Endothelial cell of umbilical vein (primary cell): ENCODE results near the gene CDC25C. TPM values are rescaled to one million over a fixed set of nuclear protein-coding genes. Genes with fewer than 3 reads are reported as not detected.
A peak's percentile ranks its signal among the peaks of the same experiment; 100 is the strongest.

ENCODE experiments used
- Bru-seq: library from RNA; stranded (reverse); fragments of 400-500 nt; gene quantifications from one replicate; lab custom pipeline; 2021; lab: Mats Ljungman, UMichigan
- BruChase-seq, 2 experiments: library from RNA; stranded (reverse); fragments of 400-500 nt; gene quantifications; one replicate each; lab custom pipeline; 2021; lab: Mats Ljungman, UMichigan
- BruUV-seq: library from RNA; stranded (reverse); fragments of 400-500 nt; replicated peaks from 2 replicates; lab custom pipeline; 2021; lab: Mats Ljungman, UMichigan
- CTCF ChIA-PET: fragments of 300-600, 350-600 bp; sonication (Branson Sonifier 250); formaldehyde crosslinking; loops from one replicate; lab custom pipeline; 2021; ENCODE audit warnings: antibody characterized with exemption, inconsistent platforms; lab: Charles Lee
- POLR2A ChIA-PET: fragments of 300-600, 350-600 bp; sonication (Branson Sonifier 250); formaldehyde crosslinking; loops from one replicate; lab custom pipeline; 2021; ENCODE audit warnings: antibody characterized with exemption, inconsistent platforms; lab: Charles Lee
- DNase-seq: peaks from one replicate; pipeline ENCODE4 v3.0.0-alpha.2; 2011; ENCODE audit warnings: low read depth, low spot score
- FAIRE-seq: peaks from 2 replicates; lab custom pipeline; 2011; peaks lifted over from hg19 to GRCh38; lab: Jason Lieb, UNC
- H2AFZ ChIP-seq: 2 replicates; pipeline ENCODE4 v1.6.0; 2012; ENCODE audit warnings: low read depth, low read length, control low read depth, inconsistent platforms
- H3K27ac ChIP-seq: 2 replicates; pipeline ENCODE4 v1.5.1; 2011; ENCODE audit warnings: low read depth, mild to moderate bottlenecking, control low read depth, low read length, moderate library complexity; ENCODE audit not compliant: insufficient read depth
- H3K27me3 ChIP-seq, 2 experiments: 2 replicates each; pipeline versions ENCODE4 v1.6.0 to v1.6.1; 2011; ENCODE audit warnings: low read length in 2 of 2, mixed read lengths in 1 of 2; ENCODE audit not compliant: control insufficient read depth in 2 of 2, insufficient read depth in 2 of 2
- H3K36me3 ChIP-seq, 2 experiments: 2 replicates in 1 of 2; 3 replicates in 1 of 2; pipeline ENCODE4 v1.5.1; 2011; ENCODE audit warnings: low read length in 2 of 2, mild to moderate bottlenecking in 1 of 2, moderate library complexity in 1 of 2; ENCODE audit not compliant: control insufficient read depth in 2 of 2, insufficient read depth in 2 of 2; ENCODE audit errors: extremely low read depth in 1 of 2
- H3K4me1 ChIP-seq: 3 replicates; pipeline ENCODE4 v1.5.1; 2011; ENCODE audit warnings: mild to moderate bottlenecking, low read length; ENCODE audit not compliant: control insufficient read depth, insufficient read depth; ENCODE audit errors: extremely low read depth
- H3K4me2 ChIP-seq: 2 replicates; pipeline ENCODE4 v1.6.1; 2011; ENCODE audit warnings: low read length, control low read depth, mixed read lengths; ENCODE audit not compliant: insufficient read depth
- H3K4me3 ChIP-seq, 3 experiments: fragments of 200-600 bp in 1 of 3; sonication (generic), shearing (Covaris generic) in 1 of 3; replicated peaks in 1 of 3; 2 replicates each; pipeline ENCODE4 v1.5.1; 2011 to 2016; ENCODE audit warnings: control low read depth in 3 of 3, low read length in 3 of 3, mild to moderate bottlenecking in 2 of 3, inconsistent platforms in 1 of 3, low read depth in 1 of 3, moderate library complexity in 1 of 3; ENCODE audit not compliant: insufficient read depth in 1 of 3
- H3K79me2 ChIP-seq: 2 replicates; pipeline ENCODE4 v1.6.0; 2012; ENCODE audit warnings: low read length, inconsistent platforms; ENCODE audit not compliant: control insufficient read depth, insufficient read depth
- H3K9ac ChIP-seq: replicated peaks from 2 replicates; pipeline ENCODE3; 2011; ENCODE audit warnings: low read length, control low read depth; ENCODE audit not compliant: insufficient read depth; ENCODE audit errors: extremely low read depth
- H3K9me1 ChIP-seq: replicated peaks from 3 replicates; pipeline ENCODE4 v1.6.0; 2011; ENCODE audit warnings: mild to moderate bottlenecking, low read length; ENCODE audit not compliant: control insufficient read depth, insufficient read depth; ENCODE audit errors: extremely low read depth
- H3K9me3 ChIP-seq: replicated peaks from 2 replicates; pipeline ENCODE4 v1.5.1; 2012; ENCODE audit warnings: low read length, inconsistent platforms; ENCODE audit not compliant: control insufficient read depth, insufficient read depth
- H4K20me1 ChIP-seq: replicated peaks from 2 replicates; pipeline ENCODE3; 2011; ENCODE audit warnings: mild to moderate bottlenecking, low read length; ENCODE audit not compliant: control insufficient read depth, insufficient read depth; ENCODE audit errors: extremely low read depth
- EZH2 ChIP-seq: IDR thresholded peaks from 2 replicates; pipeline ENCODE4 v1.6.1; 2012; ENCODE audit warnings: borderline replicate concordance, low read depth, mild to moderate bottlenecking, moderate library complexity, low read length, inconsistent platforms; ENCODE audit not compliant: severe bottlenecking
- FOS ChIP-seq: IDR thresholded peaks from 2 replicates; pipeline ENCODE4 v1.6.1; 2011; ENCODE audit warnings: mild to moderate bottlenecking, low read length, moderate library complexity, borderline replicate concordance; ENCODE audit not compliant: insufficient read depth
- GATA2 ChIP-seq: IDR thresholded peaks from 2 replicates; pipeline ENCODE4 v1.7.0; 2011; ENCODE audit warnings: low read depth, mild to moderate bottlenecking, moderate library complexity, mixed read lengths, low read length; ENCODE audit not compliant: insufficient read length, insufficient read depth
- JUN ChIP-seq: IDR thresholded peaks from 2 replicates; pipeline ENCODE4 v1.6.1; 2011; ENCODE audit warnings: borderline replicate concordance, low read depth; ENCODE audit not compliant: insufficient read length, insufficient read depth
- MYC ChIP-seq: IDR thresholded peaks from one replicate; pipeline ENCODE4 v1.6.1; 2011; ENCODE audit warnings: mild to moderate bottlenecking, low read depth, low read length
- POLR2A ChIP-seq: IDR thresholded peaks from 2 replicates; pipeline ENCODE4 v1.6.1; 2012; ENCODE audit warnings: low read depth, mild to moderate bottlenecking, control low read depth, low read length
- POLR2AphosphoS5 ChIP-seq: IDR thresholded peaks from 2 replicates; pipeline ENCODE4 v1.6.1; 2012; ENCODE audit warnings: low read depth, mild to moderate bottlenecking, control low read depth, low read length, moderate library complexity; ENCODE audit not compliant: insufficient read depth
- dilution Hi-C: fragments of 300-500 bp; cut with MboI; formaldehyde crosslinking; loops from one replicate; pipeline ENCODE4 v1.15.0; 2019; ENCODE audit warnings: low sequenced_read_pairs; ENCODE audit not compliant: extremely low pct_ligation_motif_present
- intact Hi-C: fragments of 100-400 bp; cut with micrococcal nuclease; formaldehyde crosslinking; loops from one replicate; pipeline ENCODE4 v1.10.0; 2022
- long read RNA-seq: library from polyadenylated mRNA; stranded (forward); transcript quantifications from one replicate; pipeline ENCODE4 v2.0.0, GENCODE V29; 2021
- polyA minus RNA-seq, 3 experiments: library from RNA; depleted of rRNA, polyadenylated mRNA; stranded (reverse); fragments of >200 nt; gene quantifications; 1 replicate in 1 of 3; 2 replicates in 2 of 3; pipeline ENCODE4 v1.2.3, GENCODE V29; 2011
- polyA plus RNA-seq, 4 experiments: library from polyadenylated mRNA; depleted of rRNA in 3 of 4; stranded (reverse) in 3 of 4; unstranded in 1 of 4; fragments of >200 nt; gene quantifications; 2 replicates each; pipeline versions ENCODE4 v1.2.1 to v1.2.3, GENCODE V29; 2011 to 2012; ENCODE audit warnings: missing spikeins in 1 of 4
- total RNA-seq: library from RNA; stranded (reverse); gene quantifications from 2 replicates; pipeline ENCODE4 v1.2.3, GENCODE V29; 2021
- TF ChIP-seq, protein P1 (sequence below), 2 donors: IDR thresholded peaks; 1 replicate in 1 of 2; 2 replicates in 1 of 2; pipeline ENCODE4 v1.5.1; 2011; ENCODE audit warnings: low read length in 2 of 2, mild to moderate bottlenecking in 2 of 2, moderate library complexity in 2 of 2, control low read depth in 1 of 2, inconsistent platforms in 1 of 2, low read depth in 1 of 2; ENCODE audit not compliant: insufficient read depth in 1 of 2; ENCODE audit errors: extremely low read depth in 1 of 2
- TF ChIP-seq, protein P2 (sequence below): IDR thresholded peaks from 2 replicates; pipeline ENCODE4 v1.6.1; 2011; ENCODE audit not compliant: insufficient read depth, insufficient read length

CDC25C gene
- total RNA-seq (13.3 and 13.6 TPM in 2 replicates), polyA plus RNA-seq (5.5 and 8.1 TPM in 2 replicates), polyA minus RNA-seq (9.1 and 9.4 TPM in 2 replicates), Bru-seq, nascent RNA (percentile 52 among the genes with signal in this experiment), BruChase-seq, experiment 1, labeled RNA remaining after a 6-hour chase (percentile 53 among the genes with signal in this experiment), BruChase-seq, experiment 2, labeled RNA remaining after a 2-hour chase (percentile 49 among the genes with signal in this experiment)
- 10.0 and 11.7 TPM in 2 replicates for polyA plus RNA-seq (2011; cell fraction: cytosol; rRNA removed)
- polyA plus RNA-seq (2011; cell fraction: nucleus; rRNA removed): 12.0 and 14.4 TPM in 2 replicates
- polyA plus RNA-seq (2012): 3.0 and 8.6 TPM in 2 replicates
- 4.9 TPM for polyA minus RNA-seq (2011; cell fraction: cytosol; rRNA and poly(A)+ RNA removed)
- polyA minus RNA-seq (2011; cell fraction: nucleus; rRNA and poly(A)+ RNA removed): 5.6 and 11.3 TPM in 2 replicates
- long read RNA-seq, transcript CDC25C-201 (14 exons, 2,128 nt): major isoform, 16 of 68 reads
- long read RNA-seq, partial matches to known transcripts: 4 of 68 reads
- long read RNA-seq, other reads (novel, unspliced or antisense): 41 of 68 reads

DNA sequence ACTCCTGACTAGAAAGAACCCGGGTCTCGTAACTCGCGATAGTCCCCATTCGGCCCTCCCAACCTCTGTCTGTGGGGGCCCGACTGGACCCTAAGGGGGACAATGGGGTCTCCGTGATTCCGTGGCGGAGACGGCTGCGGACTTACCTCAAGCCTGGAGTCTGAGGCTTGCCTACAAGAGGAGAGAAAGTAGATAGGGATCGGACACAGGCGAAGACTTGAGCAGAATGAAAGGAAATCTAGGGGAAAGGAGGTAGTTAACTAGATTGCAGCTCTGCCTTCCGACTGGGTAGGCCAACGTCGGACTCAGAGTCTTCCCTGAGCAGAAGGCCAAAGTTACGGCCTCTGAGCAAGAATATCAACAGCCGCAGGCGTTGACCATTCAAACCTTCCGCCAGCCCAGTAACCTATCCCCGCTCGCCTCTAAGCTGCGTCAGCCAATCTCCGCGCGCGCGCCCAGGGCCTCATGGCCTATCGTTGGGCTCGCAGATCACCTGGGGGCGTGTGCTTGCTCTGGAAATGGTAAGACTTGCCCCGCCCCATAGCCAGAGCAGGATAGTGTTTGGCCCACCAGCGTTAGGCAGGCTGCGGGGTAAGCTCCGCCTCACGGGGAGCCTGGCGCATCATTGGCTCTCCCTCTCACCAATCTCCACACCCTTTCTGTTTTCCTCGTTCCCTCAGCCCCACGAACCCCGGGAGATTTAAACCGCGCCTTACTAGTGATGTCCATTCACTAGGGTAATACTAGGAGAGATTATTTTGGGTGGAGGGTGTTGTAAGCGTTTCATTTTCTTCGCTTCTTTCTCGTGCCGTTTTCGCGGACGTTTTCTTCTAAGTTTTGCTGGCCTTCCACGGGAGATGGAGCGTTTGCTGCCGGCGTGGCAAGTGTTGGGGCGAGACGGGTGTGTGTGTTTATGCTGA lies at the start of gene CDC25C:
Gene CDC25C, minus strand, starts transcription at position 356 of the 920 bp plus-strand sequence. CDS start 624 bp downstream, outside the sequence.
- no TSS peak for BruUV-seq
- CTCF ChIA-PET: interaction anchor here (1.0 to 1.9 kb wide), 3 partner anchors 13 to 108 kb away, joined by 3 to 30 read pairs (median 6); partner anchors contain the start of gene KDM3B
- Histone ChIP-seq H3K27me3 (no peaks in the 10 kb centered on the region), H3K4me1 (peaks cover 9% of the 10 kb centered on the region), H3K4me3 (peak within 1 kb of the TSS; percentile 55 to 86 (median 79)), H3K36me3 (no peaks in the 10 kb centered on the region), H3K4me2 (peak within 1 kb of the TSS; percentile 94), H3K9ac (peak within 1 kb of the TSS; percentile 47), H3K9me1 (no peaks in the 10 kb centered on the region), H4K20me1 (no peaks in the 10 kb centered on the region), H3K27ac (peak within 1 kb of the TSS; percentile 4), H3K9me3 (no peaks in the 10 kb centered on the region), H3K79me2 (peaks cover 8% of the 10 kb centered on the region), H2AFZ (peak within 1 kb of the TSS; percentile 83)
- dilution Hi-C loops: no loop called here
- DNase-seq (peak; percentile 100), FAIRE-seq (peak; percentile 98)
- intact Hi-C loops: loop anchor here (5.0 kb wide), 1 partner anchor 154 kb away; the partner anchor contains the start of genes BRD8 and KIF20A
- POLR2A ChIA-PET: interaction anchor here (0.8 kb wide), 1 partner anchor 21 kb away, joined by 4 read pairs; the partner anchor contains the start of gene KDM3B
- TF ChIP-seq MYC (no peak), FOS (no peak), POLR2AphosphoS5 (peak; percentile 75), POLR2A (peak; percentile 80), GATA2 (no peak), EZH2 (no peak), JUN (no peak)
- TF ChIP-seq, protein P1, sequence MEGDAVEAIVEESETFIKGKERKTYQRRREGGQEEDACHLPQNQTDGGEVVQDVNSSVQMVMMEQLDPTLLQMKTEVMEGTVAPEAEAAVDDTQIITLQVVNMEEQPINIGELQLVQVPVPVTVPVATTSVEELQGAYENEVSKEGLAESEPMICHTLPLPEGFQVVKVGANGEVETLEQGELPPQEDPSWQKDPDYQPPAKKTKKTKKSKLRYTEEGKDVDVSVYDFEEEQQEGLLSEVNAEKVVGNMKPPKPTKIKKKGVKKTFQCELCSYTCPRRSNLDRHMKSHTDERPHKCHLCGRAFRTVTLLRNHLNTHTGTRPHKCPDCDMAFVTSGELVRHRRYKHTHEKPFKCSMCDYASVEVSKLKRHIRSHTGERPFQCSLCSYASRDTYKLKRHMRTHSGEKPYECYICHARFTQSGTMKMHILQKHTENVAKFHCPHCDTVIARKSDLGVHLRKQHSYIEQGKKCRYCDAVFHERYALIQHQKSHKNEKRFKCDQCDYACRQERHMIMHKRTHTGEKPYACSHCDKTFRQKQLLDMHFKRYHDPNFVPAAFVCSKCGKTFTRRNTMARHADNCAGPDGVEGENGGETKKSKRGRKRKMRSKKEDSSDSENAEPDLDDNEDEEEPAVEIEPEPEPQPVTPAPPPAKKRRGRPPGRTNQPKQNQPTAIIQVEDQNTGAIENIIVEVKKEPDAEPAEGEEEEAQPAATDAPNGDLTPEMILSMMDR (IDR thresholded peaks at IDR 0.05; ENCODE audit: extremely low read depth in 1 of 2, insufficient read depth in 1 of 2, low read depth in 1 of 2, low read length in 2 of 2): no peak
- TF ChIP-seq, protein P2, sequence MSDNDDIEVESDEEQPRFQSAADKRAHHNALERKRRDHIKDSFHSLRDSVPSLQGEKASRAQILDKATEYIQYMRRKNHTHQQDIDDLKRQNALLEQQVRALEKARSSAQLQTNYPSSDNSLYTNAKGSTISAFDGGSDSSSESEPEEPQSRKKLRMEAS: peak; percentile 27
